ENCODE data around the gene HECTD1. TPM values are rescaled to one million over a fixed set of nuclear protein-coding genes. Genes with fewer than 3 reads are reported as not detected.
A peak's percentile ranks its signal among the peaks of the same experiment; 100 is the strongest.
"Not testable (repeated sequence)": the region's sequence is repeated elsewhere in the genome, so short reads cannot be mapped to it uniquely, and the experiment has no call there.

Gene HECTD1
- polyA plus RNA-seq, 2 of the 4 experiments (the other 2 are of a cell fraction): 60.7 to 149 TPM

GRCh38 chr14:31206536-31207286, 882 bp downstream of the HECTD1 start:
- peak in 1 of 2 experiments; percentile 27 for DNase-seq (ENCODE audit: low read depth in 1 of 2, low spot score in 1 of 2)
- WGBS (ENCODE audit: missing lambda C conversion rate): 2% methylated on average over 15 of the region's 55 CpGs
- Histone ChIP-seq H3K4me3 (peak overlapping the region; percentile 92), H3K9me3 (no peaks in the 10 kb centered on the region), H3K27ac (peak overlapping the region; percentile 96 to 99), H3K4me1 (peaks cover 16% of the 10 kb centered on the region), H3K4me2 (peak overlapping the region; percentile 82)
- FAIRE-seq: no peak
- CTCF ChIA-PET: interaction anchor here (0.8 to 3.1 kb wide), 36 partner anchors 7 to 246 kb away, joined by 3 to 30 read pairs (median 5); partner anchors contain the start of gene HEATR5A
- POLR2A ChIA-PET: interaction anchor here (0.6 to 4.1 kb wide), 17 partner anchors 11 to 247 kb away, joined by 3 to 51 read pairs (median 4); partner anchors contain the start of gene HEATR5A
- TF ChIP-seq HES2 (IDR thresholded peaks at IDR 0.05) (no peak), CEBPB (IDR thresholded peaks at IDR 0.05) (no peak)
- TF ChIP-seq, protein P1, sequence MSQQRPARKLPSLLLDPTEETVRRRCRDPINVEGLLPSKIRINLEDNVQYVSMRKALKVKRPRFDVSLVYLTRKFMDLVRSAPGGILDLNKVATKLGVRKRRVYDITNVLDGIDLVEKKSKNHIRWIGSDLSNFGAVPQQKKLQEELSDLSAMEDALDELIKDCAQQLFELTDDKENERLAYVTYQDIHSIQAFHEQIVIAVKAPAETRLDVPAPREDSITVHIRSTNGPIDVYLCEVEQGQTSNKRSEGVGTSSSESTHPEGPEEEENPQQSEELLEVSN (IDR thresholded peaks at IDR 0.05; ENCODE audit: borderline replicate concordance, low read depth): no peak
- peak; percentile 15 to 24 for ATAC-seq

GRCh38 chr14:31205681-31206535, 1.7 kb downstream of the HECTD1 start:
- CTCF ChIA-PET: interaction anchor here (0.8 to 3.1 kb wide), 7 partner anchors 11 to 244 kb away, joined by 3 to 30 read pairs (median 4); no protein-coding TSS in a partner anchor
- 4% methylated on average over 9 of the region's 9 CpGs for WGBS (ENCODE audit: missing lambda C conversion rate)
- Histone ChIP-seq H3K9me3 (no peaks in the 10 kb centered on the region), H3K4me2 (peak overlapping the region; percentile 82), H3K4me3 (peak overlapping the region; percentile 92), H3K4me1 (peaks cover 21% of the 10 kb centered on the region), H3K27ac (peak overlapping the region; percentile 96 to 99)
- FAIRE-seq (no peak), ATAC-seq (no peak), DNase-seq (ENCODE audit: low read depth in 1 of 2, low spot score in 1 of 2) (peak in 1 of 2 experiments; percentile 40)
- TF ChIP-seq MAFK (IDR thresholded peaks at IDR 0.05; ENCODE audit: partially characterized antibody) (peak; percentile 77), FOSL2 (IDR thresholded peaks at IDR 0.05) (no peak), FOSL2 (CRISPR knock-in tag; IDR thresholded peaks at IDR 0.05) (no peak)
- POLR2A ChIA-PET: interaction anchor here (0.6 to 4.1 kb wide), 4 partner anchors 10 to 188 kb away, joined by 3 to 51 read pairs (median 8); no protein-coding TSS in a partner anchor

DNA sequence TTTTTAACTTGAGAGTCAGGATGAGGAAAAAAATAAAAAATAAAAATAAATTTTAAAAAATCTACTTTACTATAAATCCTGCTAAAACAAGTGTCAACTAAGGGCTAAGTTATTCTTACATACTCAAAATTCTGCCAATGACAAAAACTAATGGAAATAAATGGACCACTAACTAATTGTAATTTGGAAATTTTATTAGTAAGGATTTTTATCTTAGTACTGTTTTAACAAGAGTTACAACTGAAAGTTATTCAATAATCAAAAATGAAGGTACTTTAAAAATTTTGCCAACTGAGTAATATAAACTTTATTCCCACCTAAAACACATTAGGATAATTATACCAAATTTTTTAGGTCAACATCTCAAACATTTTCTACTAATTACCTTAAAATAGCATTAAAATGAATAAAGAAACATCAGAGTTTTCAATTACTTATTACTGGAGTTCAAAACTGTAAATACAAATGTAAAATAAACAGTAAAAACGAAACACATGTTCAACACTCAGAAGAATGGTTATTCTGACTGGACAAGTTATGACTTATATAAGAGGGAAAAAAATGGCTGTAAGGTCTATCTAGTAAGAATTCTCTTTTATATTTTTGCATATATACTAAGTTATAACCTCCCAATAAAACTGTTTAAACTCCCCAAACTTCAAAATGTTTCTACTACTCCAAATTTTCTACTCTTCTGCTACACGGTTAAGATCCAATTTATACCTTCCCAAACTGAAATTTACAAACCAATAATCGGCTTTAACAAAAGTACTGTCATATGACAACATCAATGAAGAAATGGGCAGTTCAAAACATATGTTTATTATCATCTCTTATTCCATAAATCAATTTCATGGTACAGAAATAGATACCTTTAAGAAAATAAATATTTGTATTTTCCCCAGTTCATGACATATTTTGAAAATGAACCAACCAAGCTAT, 2.7 kb downstream of the HECTD1 start:
- Histone ChIP-seq H3K4me1 (peaks cover 31% of the 10 kb centered on the region), H3K4me3 (peak overlapping the region; percentile 92; the same call in 2 of the 3 replicates), H3K9me3 (no peaks in the 10 kb centered on the region), H3K27ac (no peak overlapping the region), H3K4me2 (peak overlapping the region; percentile 82)
- 17% methylated on average over 3 of the region's 3 CpGs for WGBS (ENCODE audit: missing lambda C conversion rate)
- POLR2A ChIA-PET: no interaction called here
- FAIRE-seq (no peak), DNase-seq (ENCODE audit: low read depth in 1 of 2, low spot score in 1 of 2) (no peak), ATAC-seq (no peak)
- no peak for TF ChIP-seq TP53 (CRISPR knock-in tag; IDR thresholded peaks at IDR 0.05)
- TF ChIP-seq RFX5 (IDR thresholded peaks at IDR 0.05): no peak
- TF ChIP-seq EHF (CRISPR knock-in tag; IDR thresholded peaks at IDR 0.05): no peak
- TF ChIP-seq HOXA7 (CRISPR knock-in tag; IDR thresholded peaks at IDR 0.05): no peak
- no peak for TF ChIP-seq ZNF302 (CRISPR knock-in tag; IDR thresholded peaks at IDR 0.05)
- TF ChIP-seq MAZ (IDR thresholded peaks at IDR 0.05; ENCODE audit: borderline replicate concordance, low read depth, low read length): no peak
- TF ChIP-seq HOXB13 (CRISPR knock-in tag; IDR thresholded peaks at IDR 0.05; ENCODE audit: low read depth): no peak
- CTCF ChIA-PET: no interaction called here

DNA sequence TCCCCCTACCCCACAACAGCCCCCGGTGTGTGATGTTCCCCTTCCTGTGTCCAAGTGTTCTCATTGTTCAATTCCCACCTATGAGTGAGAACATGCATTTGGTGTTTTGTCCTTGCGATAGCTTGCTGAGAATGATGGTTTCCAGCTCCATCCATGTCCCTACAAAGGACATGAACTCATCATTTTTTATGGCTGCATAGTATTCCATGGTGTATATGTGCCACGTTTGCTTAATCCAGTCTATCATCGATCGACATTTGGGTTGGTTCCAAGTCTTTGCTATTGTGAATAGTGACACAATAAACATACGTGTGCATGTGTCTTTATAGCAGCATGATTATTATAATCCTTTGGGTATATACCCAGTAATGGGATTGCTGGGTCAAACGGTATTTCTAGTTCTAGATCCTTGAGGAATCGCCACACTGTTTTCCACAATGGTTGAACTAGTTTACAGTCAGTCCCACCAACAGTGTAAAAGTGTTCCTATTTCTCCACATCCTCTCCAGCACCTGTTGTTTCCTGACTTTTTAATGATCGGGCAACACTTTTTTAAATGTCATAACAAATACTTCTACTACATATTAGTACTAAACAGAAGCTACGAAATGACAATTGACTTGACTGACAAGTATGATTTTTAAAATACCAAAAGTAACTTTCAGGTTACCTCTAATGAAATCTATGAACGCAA, 3.5 kb downstream of the HECTD1 start:
- H3K9me3 ChIP-seq; H3K4me2 ChIP-seq; DNase-seq (ENCODE audit: low read depth in 1 of 2, low spot score in 1 of 2); FAIRE-seq; H3K27ac ChIP-seq; CTCF ChIA-PET; H3K4me3 ChIP-seq; ATAC-seq: not testable (repeated sequence)
- peaks cover 32% of the 10 kb centered on the region for H3K4me1 ChIP-seq
- POLR2A ChIA-PET: interaction anchor here (0.6 kb wide), 1 partner anchor 27 kb away, joined by 3 read pairs; no protein-coding TSS in a partner anchor
- WGBS (ENCODE audit: missing lambda C conversion rate): 94% methylated on average over 10 of the region's 11 CpGs
